Endothelial cell of hepatic sinusoid (primary cell): ENCODE results near the gene ERLEC1.
"Not testable (repeated sequence)": the region's sequence is repeated elsewhere in the genome, so short reads cannot be mapped to it uniquely, and the experiment has no call there.

Experiments
- in situ Hi-C: cut with HindIII; loops from 2 replicates; pipeline ENCODE4 v1.10.0; 2017; ENCODE audit warnings: low sequenced_read_pairs

ERLEC1 gene

DNA sequence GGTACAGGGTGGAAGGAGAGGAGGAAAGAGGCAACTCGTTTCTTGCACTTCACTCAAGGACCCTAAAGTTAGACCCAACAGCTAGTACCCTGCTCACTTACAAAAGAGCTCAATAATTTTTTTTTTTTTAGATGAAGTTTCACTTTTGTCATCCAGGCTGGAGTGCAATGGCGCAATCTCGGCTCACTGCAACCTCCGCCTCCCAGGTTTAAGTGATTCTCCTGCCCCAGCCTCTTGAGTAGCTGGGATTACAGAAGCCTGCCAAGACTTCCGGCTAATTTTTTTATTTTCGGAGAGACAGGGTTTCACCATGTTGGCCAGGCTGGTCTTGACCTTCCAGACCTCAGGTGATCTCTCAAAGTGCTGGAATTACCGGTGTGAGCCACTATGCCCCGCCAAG lies 4.2 kb upstream of the ERLEC1 start:
- in situ Hi-C loops = no loop called here

DNA sequence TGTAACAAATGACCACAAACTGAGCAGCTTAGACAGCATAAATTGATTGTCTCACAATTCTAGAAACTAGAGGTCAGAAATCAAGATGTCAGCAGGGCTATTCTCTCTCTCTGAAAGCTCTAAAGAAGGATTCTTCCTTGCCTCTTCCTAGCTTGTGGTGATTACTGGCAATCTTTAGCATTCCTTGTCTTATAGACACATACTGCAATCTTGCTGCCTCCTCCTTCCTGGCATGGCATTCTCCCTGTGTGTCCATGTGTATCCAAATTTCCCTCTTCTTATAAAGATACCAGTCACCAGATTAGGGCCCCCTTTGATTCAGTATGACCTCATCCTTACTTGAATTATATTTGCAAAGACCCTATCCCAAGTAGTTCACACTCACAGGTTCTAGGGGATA lies 2.4 kb upstream of the ERLEC1 start:
- in situ Hi-C loops = no loop called here

GRCh38 chr2:53785366-53785765 lies 1.5 kb upstream of the ERLEC1 start:
- in situ Hi-C loops = no loop called here

DNA sequence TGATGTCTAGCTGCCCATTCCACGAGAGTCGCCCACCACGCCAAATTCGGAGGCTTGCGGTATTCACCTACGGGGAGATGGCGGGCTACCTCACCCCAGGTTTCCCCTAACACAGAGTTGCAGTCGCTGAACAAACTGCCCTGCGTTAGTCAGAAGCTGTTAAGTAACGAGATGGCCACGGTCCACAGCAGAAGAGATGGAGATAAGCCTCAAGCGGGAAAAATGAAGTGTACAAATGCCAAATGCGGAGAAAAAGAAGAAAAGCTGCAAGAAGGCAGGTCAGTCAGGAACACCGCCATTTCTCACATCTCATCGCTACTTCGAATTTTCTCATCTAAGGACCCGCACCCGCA lies 516 bp upstream of the ERLEC1 start:
- in situ Hi-C loops = no loop called here

GRCh38 chr2:53787614-53788289 lies 908 bp downstream of the ERLEC1 start:
- in situ Hi-C loops = no loop called here

DNA sequence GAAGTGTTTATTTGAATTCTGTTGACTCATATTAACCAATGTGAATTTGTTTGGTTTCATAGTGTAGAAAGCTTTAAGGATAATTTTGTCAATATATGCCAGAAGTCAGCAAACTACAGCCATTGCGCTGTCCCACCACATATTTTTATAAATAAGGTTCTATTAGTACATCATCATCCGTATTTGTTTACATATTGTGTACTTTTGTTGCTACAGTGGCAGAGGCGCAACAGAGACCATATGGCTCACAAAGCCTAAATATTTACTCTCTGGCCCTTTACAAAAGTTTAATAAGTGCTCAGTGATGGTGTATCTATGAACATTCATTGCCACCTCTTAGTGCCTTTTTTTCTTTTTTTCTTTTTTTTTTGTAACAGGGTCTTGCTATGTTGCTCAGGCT lies 6.4 kb downstream of the ERLEC1 start:
- in situ Hi-C loops = no loop called here

DNA sequence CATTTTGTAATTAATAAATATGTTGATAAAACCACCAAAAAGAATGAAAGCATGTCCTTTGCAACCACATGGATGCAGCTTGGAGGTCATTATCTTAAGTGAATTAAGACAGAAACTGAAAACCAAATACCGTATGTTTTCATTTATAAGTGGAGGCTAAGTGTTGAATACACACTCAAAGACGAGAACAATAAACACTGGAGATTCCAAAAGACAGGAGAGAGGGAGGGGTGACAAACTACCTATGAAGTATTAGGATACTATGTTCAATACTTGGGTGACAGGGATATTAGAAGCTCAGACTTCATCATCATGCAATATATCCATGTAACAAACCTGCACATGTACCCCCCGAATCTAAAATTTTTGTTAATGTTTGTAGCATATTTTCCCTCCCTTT lies 7.0 kb downstream of the ERLEC1 start:
- in situ Hi-C loops = no loop called here

- in situ Hi-C loops = no loop called here
These were observed 14.7 kb downstream of the ERLEC1 start for GRCh38 chr2:53801547-53801946.

DNA sequence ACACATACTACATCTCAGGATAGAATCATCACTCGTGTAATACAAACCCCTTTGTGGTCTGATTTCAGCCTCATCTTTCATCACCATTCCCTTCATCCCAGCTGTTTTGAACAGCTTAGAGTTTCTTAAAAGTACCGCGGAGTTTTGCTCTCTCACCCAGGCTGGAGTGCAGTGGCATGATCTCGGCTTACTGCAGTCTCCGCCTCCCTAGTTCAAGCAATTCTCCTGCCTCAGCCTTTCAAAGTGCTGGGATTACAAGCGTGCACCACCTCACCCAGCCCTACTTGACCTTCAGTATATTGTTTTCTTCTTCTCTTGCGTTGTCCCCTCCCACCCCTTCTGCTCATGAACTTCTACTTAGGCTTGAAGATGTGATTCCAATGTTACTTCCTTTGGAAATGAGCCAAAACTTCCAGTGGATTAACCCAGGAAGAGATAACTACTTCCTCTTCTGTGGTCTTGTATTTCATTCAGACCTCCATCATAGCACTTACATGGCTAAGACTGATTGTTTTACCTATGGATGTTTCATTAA lies 15.8 kb downstream of the ERLEC1 start:
- in situ Hi-C loops = no loop called here

DNA sequence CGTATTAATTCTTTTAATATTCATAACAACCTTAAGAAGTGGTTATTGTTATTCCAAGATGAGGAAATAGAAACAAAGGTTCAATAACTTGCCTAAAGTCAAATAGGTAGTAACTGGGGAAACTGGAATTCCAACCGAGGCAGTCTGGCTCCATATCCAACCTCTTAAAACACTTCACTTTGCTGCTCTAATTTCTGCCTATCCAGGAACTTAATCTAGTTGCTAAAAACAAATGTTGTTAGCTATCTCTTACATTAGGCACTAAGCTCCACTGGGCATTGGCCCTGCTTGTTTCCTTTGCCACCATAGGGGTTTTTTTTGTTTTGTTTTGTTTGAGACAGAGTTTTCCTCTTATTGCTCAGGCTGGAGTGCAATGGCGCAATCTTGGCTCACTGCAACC lies 24.8 kb downstream of the ERLEC1 start:
- in situ Hi-C loops = no loop called here

DNA sequence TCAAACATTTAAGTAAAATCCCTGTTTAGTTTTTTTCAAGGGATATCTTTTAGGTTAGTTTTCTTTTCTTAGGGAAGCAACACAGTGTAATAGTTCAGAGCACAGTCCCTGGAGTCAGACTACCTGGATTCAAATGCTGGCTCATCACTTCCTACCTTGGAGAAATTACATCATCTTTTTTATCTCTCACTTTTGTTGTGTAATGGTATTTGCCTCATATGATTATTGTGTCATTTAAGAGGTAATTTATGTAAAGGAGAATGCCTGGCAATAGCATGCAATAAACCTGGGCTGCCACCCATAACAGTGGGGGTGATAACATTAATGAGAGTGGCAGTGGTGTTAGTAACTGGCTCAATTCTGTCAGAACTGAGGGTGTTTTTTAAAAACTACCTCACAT lies 26.3 kb downstream of the ERLEC1 start:
- in situ Hi-C loops = no loop called here

- in situ Hi-C loops = no loop called here
These were observed 32.1 kb downstream of the ERLEC1 start for GRCh38 chr2:53818854-53819435.

GRCh38 chr2:53819634-53820033 lies 32.8 kb downstream of the ERLEC1 start:
- in situ Hi-C loops = no loop called here

DNA sequence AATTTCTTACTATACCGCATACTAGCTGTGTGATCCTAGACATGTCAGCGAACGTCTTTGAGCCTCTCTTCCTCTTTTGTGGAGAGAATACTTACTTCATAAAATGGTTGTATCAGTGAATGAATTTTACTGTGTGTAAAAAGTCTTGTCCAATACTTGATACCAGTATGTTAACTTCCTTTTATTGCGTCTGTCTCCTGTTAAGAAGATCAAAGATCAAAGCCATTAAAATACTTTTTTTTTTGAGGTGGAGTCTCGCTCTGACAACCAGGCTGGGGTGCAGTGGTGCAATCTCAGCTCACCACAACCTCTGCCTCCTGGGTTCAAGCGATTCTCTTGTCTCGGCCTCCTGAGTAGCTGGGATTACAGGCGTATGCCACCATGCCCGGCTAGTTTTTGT lies 33.2 kb downstream of the ERLEC1 start:
- in situ Hi-C loops = no loop called here

DNA sequence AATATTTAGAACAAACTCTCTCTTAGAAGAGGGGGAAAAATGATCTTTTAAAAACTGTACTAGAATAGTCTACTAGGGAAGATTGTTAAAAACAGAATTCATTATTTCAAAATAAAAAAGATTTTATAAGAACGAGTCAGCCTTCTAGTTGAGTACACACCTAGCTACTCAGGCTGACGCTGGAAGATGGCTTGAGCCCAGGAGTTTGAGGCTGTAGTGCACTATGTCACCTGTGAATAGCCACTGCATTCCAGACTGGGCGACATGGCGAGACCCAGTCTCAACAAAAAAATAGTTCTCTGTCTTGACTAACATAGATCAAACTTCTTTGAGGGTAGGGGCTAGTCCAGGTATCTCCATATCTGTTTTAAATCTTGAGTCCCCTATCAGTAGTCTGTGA lies 33.9 kb downstream of the ERLEC1 start:
- in situ Hi-C loops = no loop called here

GRCh38 chr2:53821810-53822209 lies 35.0 kb downstream of the ERLEC1 start:
- in situ Hi-C loops = no loop called here

GRCh38 chr2:53823639-53824038 lies 36.8 kb downstream of the ERLEC1 start:
- in situ Hi-C loops = not testable (repeated sequence)

DNA sequence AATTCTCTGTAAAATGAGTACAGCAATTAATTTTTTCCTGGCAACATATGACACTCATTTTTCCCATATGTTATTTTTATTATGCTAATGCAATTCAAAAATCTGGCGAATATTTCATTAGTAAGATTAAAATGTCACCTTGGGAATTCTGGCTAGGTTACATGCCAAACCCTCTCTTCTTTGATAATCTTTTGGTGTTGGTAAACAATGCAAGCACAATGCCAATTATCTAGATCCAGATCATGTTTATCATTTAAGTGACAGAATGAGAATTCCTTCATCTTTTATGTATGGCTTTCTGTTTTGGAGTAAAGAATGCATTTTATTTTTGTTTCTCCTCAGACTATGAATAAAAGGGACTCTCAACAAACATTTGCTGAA lies 39.2 kb downstream of the ERLEC1 start:
- in situ Hi-C loops = no loop called here

- in situ Hi-C loops = no loop called here
These were observed 39.9 kb downstream of the ERLEC1 start for GRCh38 chr2:53826587-53827397.

DNA sequence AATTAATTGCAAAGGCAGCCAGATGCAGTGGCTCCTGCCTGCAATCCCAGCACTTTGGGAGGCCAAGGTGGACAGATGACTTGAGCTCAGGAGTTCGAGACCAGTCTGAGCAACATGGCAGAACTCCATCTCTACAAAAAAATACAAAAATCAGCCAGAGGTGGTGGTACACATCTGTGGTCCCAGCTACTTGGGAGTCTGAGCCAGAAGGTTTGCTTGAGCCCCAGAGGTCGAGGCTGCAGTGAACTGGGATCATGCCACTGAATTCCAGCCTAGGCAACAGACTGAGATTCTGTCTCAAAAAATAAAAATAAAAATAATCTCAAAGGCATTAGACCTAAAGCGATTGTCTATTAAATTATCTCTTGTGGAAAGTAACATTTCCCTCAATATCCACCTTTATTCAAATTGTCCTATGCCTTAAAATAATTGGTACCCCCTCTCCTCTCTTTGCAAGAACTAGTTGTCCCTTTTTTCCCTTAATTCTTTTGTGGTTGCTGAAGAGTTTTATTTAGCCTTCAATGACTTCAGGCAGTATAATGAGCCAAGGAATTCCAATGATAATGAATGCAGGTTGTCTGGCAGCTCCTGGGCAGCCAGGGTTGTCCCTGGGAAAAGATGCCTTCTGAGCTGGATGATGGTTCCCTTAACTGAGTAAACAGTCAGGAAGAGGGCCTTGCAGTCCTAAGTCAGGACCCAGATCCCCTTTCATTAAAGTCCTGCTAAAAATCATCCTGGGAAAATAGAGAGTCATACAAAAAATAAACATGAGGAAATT lies 40.7 kb downstream of the ERLEC1 start:
- in situ Hi-C loops = no loop called here

DNA sequence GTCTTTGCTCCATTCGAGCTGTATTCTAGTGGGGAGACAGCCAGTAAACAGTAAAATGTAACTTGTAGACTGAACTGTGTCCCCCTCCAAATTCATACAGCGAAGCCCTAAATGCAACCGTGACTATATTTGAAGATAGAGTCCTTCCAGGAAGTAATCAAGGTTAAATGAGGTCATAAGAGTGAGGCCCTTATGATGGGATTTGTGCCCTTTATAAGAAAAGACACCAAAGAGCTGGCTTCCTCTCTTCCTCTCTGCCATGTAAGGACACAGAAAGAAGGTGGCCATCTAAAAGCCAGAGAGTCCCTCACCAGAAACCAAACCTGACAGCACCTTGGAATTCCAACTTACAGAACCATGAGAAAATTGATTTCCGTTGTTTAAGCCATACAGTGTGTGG lies 41.5 kb downstream of the ERLEC1 start:
- in situ Hi-C loops = no loop called here
